K562 (cell line): Measurements from ENCODE around the gene ART4. TPM values are rescaled to one million over a fixed set of nuclear protein-coding genes. Genes with fewer than 3 reads are reported as not detected.

Experiments
- ERF ChIP-seq: fragments of 450-650 bp; formaldehyde crosslinking; IDR thresholded peaks from 2 replicates; pipeline ENCODE4 v1.4.0; 2020; ENCODE audit warnings: mild to moderate bottlenecking, mixed read lengths
- KLF13 ChIP-seq: fragments of 450-650 bp; IDR thresholded peaks from 2 replicates; pipeline ENCODE4 v1.6.1; 2016; ENCODE audit warnings: missing genetic modification characterization, low read depth, mild to moderate bottlenecking, missing compliant biosample characterization, moderate library complexity, borderline replicate concordance
- LEF1 ChIP-seq: fragments of 450-650 bp; IDR thresholded peaks from 2 replicates; pipeline ENCODE4 v1.6.1; 2016; ENCODE audit warnings: mild to moderate bottlenecking
- MAFK ChIP-seq: IDR thresholded peaks from 2 replicates; pipeline ENCODE4 v1.6.1; 2011; ENCODE audit warnings: low read length, improper control_type of control experiment
- ZNF121 ChIP-seq: sonication (generic); formaldehyde crosslinking; conservative IDR thresholded peaks from 2 replicates; pipeline ENCODE4 v1.8.0; 2022; ENCODE audit warnings: missing genetic modification reagents
- ZNF217 ChIP-seq: sonication (generic); formaldehyde crosslinking; IDR thresholded peaks from 2 replicates; pipeline ENCODE4 v1.8.0; 2022; ENCODE audit warnings: mild to moderate bottlenecking, missing genetic modification reagents
- polyA plus RNA-seq, 8 experiments: library from polyadenylated mRNA; depleted of rRNA in 4 of 8; stranded (reverse) in 5 of 8; unstranded in 3 of 8; fragments of >200 nt; fragmentation: Nextera tagmentation in 2 of 8; fragmentation: Illumina TruSeq in 1 of 8; extraction: Ambion mirVana in 2 of 8; extraction: Trizol in 1 of 8; gene quantifications; 2 replicates each; pipeline versions ENCODE4 v1.2.1 to v1.2.3, GENCODE V29; 2011 to 2014; ENCODE audit warnings: inconsistent platforms in 1 of 8, missing spikeins in 1 of 8
- total RNA-seq, 7 experiments: library from RNA; depleted of rRNA in 6 of 7; stranded (reverse); fragments of >200 nt in 6 of 7; fragmentation: Illumina TruSeq in 2 of 7; extraction: Trizol in 2 of 7; gene quantifications; 2 replicates each; pipeline versions ENCODE4 v1.2.1 to v1.2.3, GENCODE V29; 2011 to 2021; ENCODE audit warnings: low replicate concordance in 1 of 7
- TF ChIP-seq, protein P1 (sequence below): fragments of 250-450 bp; sonication (Bioruptor Pico); IDR thresholded peaks from 2 replicates; pipeline ENCODE4 v1.8.0; 2022; ENCODE audit warnings: moderate library complexity, mild to moderate bottlenecking, inconsistent platforms
- TF ChIP-seq, protein P2 (sequence below): sonication (generic); formaldehyde crosslinking; IDR thresholded peaks from 2 replicates; pipeline ENCODE4 v1.4.0; 2020; ENCODE audit warnings: mild to moderate bottlenecking, missing genetic modification reagents
- TF ChIP-seq, protein P3 (sequence below): IDR thresholded peaks from 2 replicates; pipeline ENCODE4 v1.6.1; 2014; ENCODE audit warnings: antibody characterized with exemption
- TF ChIP-seq, protein P4 (sequence below), 2 experiments: fragments of 450-650 bp; formaldehyde crosslinking in 1 of 2; IDR thresholded peaks; 2 replicates each; pipeline versions ENCODE4 v1.4.0 to v1.6.1; 2014 to 2020; ENCODE audit warnings: mild to moderate bottlenecking in 2 of 2, borderline replicate concordance in 1 of 2, low read depth in 1 of 2
- TF ChIP-seq, protein P5 (sequence below), 2 experiments: fragments of 250-450 bp in 1 of 2; fragments of 450-650 bp in 1 of 2; sonication (Bioruptor Pico) in 1 of 2; IDR thresholded peaks; 2 replicates each; pipeline versions ENCODE4 v1.6.1 to v1.8.0; 2016 to 2021; ENCODE audit warnings: mild to moderate bottlenecking in 2 of 2, moderate library complexity in 2 of 2, missing compliant biosample characterization in 1 of 2, missing genetic modification characterization in 1 of 2

ART4 gene
- total and polyA plus RNA-seq, 9 of the 15 experiments (the other 6 are each of a cell fraction or from before 2014, with no cell fraction given), result 0.07 TPM; not detected in 8

DNA sequence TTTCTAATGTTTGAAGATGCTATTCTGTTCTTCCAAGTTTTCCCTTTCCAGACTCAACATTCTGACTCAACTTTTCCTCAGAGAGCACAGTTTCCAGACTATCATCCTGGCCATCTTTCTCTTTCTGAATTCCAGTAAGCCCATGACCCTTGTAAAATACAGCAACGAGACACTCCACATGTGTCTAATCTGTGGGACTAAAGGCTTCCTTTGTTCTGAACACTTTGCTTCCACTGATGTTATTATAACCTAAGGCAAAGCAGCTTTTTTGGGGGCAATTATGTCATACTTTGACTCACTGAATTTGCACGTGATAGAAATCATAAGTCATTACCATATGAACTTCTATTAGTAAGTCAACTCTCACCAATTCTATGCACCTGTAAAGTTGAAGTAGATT lies 6.3 kb upstream of the ART4 start (continued):
- TF ChIP-seq, protein P1, sequence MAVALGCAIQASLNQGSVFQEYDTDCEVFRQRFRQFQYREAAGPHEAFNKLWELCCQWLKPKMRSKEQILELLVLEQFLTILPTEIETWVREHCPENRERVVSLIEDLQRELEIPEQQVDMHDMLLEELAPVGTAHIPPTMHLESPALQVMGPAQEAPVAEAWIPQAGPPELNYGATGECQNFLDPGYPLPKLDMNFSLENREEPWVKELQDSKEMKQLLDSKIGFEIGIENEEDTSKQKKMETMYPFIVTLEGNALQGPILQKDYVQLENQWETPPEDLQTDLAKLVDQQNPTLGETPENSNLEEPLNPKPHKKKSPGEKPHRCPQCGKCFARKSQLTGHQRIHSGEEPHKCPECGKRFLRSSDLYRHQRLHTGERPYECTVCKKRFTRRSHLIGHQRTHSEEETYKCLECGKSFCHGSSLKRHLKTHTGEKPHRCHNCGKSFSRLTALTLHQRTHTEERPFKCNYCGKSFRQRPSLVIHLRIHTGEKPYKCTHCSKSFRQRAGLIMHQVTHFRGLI, result no peak
- TF ChIP-seq, protein P2, sequence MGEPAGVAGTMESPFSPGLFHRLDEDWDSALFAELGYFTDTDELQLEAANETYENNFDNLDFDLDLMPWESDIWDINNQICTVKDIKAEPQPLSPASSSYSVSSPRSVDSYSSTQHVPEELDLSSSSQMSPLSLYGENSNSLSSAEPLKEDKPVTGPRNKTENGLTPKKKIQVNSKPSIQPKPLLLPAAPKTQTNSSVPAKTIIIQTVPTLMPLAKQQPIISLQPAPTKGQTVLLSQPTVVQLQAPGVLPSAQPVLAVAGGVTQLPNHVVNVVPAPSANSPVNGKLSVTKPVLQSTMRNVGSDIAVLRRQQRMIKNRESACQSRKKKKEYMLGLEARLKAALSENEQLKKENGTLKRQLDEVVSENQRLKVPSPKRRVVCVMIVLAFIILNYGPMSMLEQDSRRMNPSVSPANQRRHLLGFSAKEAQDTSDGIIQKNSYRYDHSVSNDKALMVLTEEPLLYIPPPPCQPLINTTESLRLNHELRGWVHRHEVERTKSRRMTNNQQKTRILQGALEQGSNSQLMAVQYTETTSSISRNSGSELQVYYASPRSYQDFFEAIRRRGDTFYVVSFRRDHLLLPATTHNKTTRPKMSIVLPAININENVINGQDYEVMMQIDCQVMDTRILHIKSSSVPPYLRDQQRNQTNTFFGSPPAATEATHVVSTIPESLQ (CRISPR knock-in tag), result no peak
- no peak for TF ChIP-seq KLF13 (tag)
- TF ChIP-seq, protein P3, sequence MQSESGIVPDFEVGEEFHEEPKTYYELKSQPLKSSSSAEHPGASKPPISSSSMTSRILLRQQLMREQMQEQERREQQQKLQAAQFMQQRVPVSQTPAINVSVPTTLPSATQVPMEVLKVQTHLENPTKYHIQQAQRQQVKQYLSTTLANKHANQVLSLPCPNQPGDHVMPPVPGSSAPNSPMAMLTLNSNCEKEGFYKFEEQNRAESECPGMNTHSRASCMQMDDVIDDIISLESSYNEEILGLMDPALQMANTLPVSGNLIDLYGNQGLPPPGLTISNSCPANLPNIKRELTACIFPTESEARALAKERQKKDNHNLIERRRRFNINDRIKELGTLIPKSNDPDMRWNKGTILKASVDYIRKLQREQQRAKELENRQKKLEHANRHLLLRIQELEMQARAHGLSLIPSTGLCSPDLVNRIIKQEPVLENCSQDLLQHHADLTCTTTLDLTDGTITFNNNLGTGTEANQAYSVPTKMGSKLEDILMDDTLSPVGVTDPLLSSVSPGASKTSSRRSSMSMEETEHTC, result no peak
- no peak for TF ChIP-seq MAFK
- no peak for TF ChIP-seq ZNF121 (CRISPR knock-in tag)
- TF ChIP-seq LEF1, result no peak
- TF ChIP-seq, protein P4, sequence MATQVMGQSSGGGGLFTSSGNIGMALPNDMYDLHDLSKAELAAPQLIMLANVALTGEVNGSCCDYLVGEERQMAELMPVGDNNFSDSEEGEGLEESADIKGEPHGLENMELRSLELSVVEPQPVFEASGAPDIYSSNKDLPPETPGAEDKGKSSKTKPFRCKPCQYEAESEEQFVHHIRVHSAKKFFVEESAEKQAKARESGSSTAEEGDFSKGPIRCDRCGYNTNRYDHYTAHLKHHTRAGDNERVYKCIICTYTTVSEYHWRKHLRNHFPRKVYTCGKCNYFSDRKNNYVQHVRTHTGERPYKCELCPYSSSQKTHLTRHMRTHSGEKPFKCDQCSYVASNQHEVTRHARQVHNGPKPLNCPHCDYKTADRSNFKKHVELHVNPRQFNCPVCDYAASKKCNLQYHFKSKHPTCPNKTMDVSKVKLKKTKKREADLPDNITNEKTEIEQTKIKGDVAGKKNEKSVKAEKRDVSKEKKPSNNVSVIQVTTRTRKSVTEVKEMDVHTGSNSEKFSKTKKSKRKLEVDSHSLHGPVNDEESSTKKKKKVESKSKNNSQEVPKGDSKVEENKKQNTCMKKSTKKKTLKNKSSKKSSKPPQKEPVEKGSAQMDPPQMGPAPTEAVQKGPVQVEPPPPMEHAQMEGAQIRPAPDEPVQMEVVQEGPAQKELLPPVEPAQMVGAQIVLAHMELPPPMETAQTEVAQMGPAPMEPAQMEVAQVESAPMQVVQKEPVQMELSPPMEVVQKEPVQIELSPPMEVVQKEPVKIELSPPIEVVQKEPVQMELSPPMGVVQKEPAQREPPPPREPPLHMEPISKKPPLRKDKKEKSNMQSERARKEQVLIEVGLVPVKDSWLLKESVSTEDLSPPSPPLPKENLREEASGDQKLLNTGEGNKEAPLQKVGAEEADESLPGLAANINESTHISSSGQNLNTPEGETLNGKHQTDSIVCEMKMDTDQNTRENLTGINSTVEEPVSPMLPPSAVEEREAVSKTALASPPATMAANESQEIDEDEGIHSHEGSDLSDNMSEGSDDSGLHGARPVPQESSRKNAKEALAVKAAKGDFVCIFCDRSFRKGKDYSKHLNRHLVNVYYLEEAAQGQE (IDR thresholded peaks at IDR 0.05; ENCODE audit: borderline replicate concordance), result no peak
- TF ChIP-seq, protein P4 (CRISPR knock-in tag; IDR thresholded peaks at IDR 0.05; ENCODE audit: low read depth), result no peak
- no peak for TF ChIP-seq ZNF217 (CRISPR knock-in tag)
- TF ChIP-seq, protein P5, sequence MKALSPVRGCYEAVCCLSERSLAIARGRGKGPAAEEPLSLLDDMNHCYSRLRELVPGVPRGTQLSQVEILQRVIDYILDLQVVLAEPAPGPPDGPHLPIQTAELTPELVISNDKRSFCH (CRISPR knock-in tag; IDR thresholded peaks at IDR 0.05), result no peak
- TF ChIP-seq, protein P5 (tag; IDR thresholded peaks at IDR 0.05), result no peak
- TF ChIP-seq ERF (CRISPR knock-in tag), result no peak
